ENCODE measurements around the gene GRAMD4. TPM values are rescaled to one million over a fixed set of nuclear protein-coding genes. Genes with fewer than 3 reads are reported as not detected.

Gene GRAMD4
- total and polyA plus RNA-seq, 2 experiments from 2014 or later: 21.8 to 31.0 TPM

- H2AFZ ChIP-seq: no peak overlapping the region
- DNase-seq (ENCODE audit: low spot score): no peak
- peaks cover 48% of the 10 kb centered on the region for H3K79me2 ChIP-seq
- no peaks in the 10 kb centered on the region for H3K27me3 ChIP-seq
- no peak for TF ChIP-seq EZH2phosphoT487 (IDR thresholded peaks at IDR 0.05; ENCODE audit: low read depth, severe bottlenecking, unreplicated experiment)
- no peak for TF ChIP-seq EZH2 (IDR thresholded peaks at IDR 0.05; ENCODE audit: borderline replicate concordance)
- TF ChIP-seq CTCF (IDR thresholded peaks at IDR 0.05; ENCODE audit: poor library complexity): no peak
- peaks cover 10% of the 10 kb centered on the region for H4K20me1 ChIP-seq (ENCODE audit: insufficient read depth, poor library complexity, severe bottlenecking)
- 80% methylated on average over 13 of the region's 13 CpGs for WGBS (ENCODE audit: low lambda C conversion rate, missing lambda C conversion rate)
- H3K27ac ChIP-seq: no peak overlapping the region
- H3K9me2 ChIP-seq (replicated peaks; ENCODE audit: insufficient read depth): no peaks in the 10 kb centered on the region
- no peak overlapping the region for H3K4me3 ChIP-seq
- H3K4me1 ChIP-seq (ENCODE audit: insufficient read depth): peaks cover 3% of the 10 kb centered on the region
- H3K4me2 ChIP-seq: no peak overlapping the region
- H3K9me3 ChIP-seq (ENCODE audit: low read depth): no peaks in the 10 kb centered on the region
- H3K36me3 ChIP-seq (replicated peaks; ENCODE audit: insufficient read depth, low read depth): no peaks in the 10 kb centered on the region
Measured at GRCh38 chr22:46592390-46592872, 27.8 kb upstream of the GRAMD4 start.

GRCh38 chr22:46593211-46593681, 26.9 kb upstream of the GRAMD4 start:
- TF ChIP-seq EZH2phosphoT487 (IDR thresholded peaks at IDR 0.05; ENCODE audit: low read depth, severe bottlenecking, unreplicated experiment) (no peak), CTCF (IDR thresholded peaks at IDR 0.05; ENCODE audit: poor library complexity) (no peak), EZH2 (IDR thresholded peaks at IDR 0.05; ENCODE audit: borderline replicate concordance) (no peak)
- Histone ChIP-seq H3K36me3 (replicated peaks; ENCODE audit: insufficient read depth, low read depth) (no peaks in the 10 kb centered on the region), H3K9me2 (replicated peaks; ENCODE audit: insufficient read depth) (no peaks in the 10 kb centered on the region), H3K79me2 (peaks cover 43% of the 10 kb centered on the region), H3K4me1 (ENCODE audit: insufficient read depth) (peaks cover 3% of the 10 kb centered on the region), H2AFZ (no peak overlapping the region), H3K27me3 (no peaks in the 10 kb centered on the region), H3K9me3 (ENCODE audit: low read depth) (no peaks in the 10 kb centered on the region), H3K27ac (no peak overlapping the region), H3K4me3 (no peak overlapping the region), H4K20me1 (ENCODE audit: insufficient read depth, poor library complexity, severe bottlenecking) (peaks cover 7% of the 10 kb centered on the region), H3K4me2 (no peak overlapping the region)
- DNase-seq (ENCODE audit: low spot score): no peak
- WGBS (ENCODE audit: low lambda C conversion rate, missing lambda C conversion rate): 94% methylated on average over 19 of the region's 19 CpGs

GRCh38 chr22:46593996-46594946, 25.9 kb upstream of the GRAMD4 start:
- 88% methylated on average over 11 of the region's 15 CpGs for WGBS (ENCODE audit: low lambda C conversion rate, missing lambda C conversion rate)
- Histone ChIP-seq H3K9me2 (replicated peaks; ENCODE audit: insufficient read depth) (no peaks in the 10 kb centered on the region), H3K36me3 (replicated peaks; ENCODE audit: insufficient read depth, low read depth) (no peaks in the 10 kb centered on the region), H3K79me2 (peaks cover 45% of the 10 kb centered on the region), H2AFZ (no peak overlapping the region), H3K27ac (no peak overlapping the region), H3K4me3 (no peak overlapping the region), H4K20me1 (ENCODE audit: insufficient read depth, poor library complexity, severe bottlenecking) (peaks cover 4% of the 10 kb centered on the region), H3K4me2 (no peak overlapping the region), H3K9me3 (ENCODE audit: low read depth) (no peaks in the 10 kb centered on the region), H3K27me3 (no peaks in the 10 kb centered on the region), H3K4me1 (ENCODE audit: insufficient read depth) (peaks cover 3% of the 10 kb centered on the region)
- TF ChIP-seq CTCF (IDR thresholded peaks at IDR 0.05; ENCODE audit: poor library complexity) (no peak), EZH2phosphoT487 (IDR thresholded peaks at IDR 0.05; ENCODE audit: low read depth, severe bottlenecking, unreplicated experiment) (no peak), EZH2 (IDR thresholded peaks at IDR 0.05; ENCODE audit: borderline replicate concordance) (no peak)
- DNase-seq (ENCODE audit: low spot score): no peak
